Stimulated activated CD8-positive, alpha-beta memory T cell treated with anti-CD3 and anti-CD28 coated beads, Interleukin-7, amount 100 ng/mL, for 4 hours (primary cell): ENCODE measurements around the gene OR5AS1.
"Not testable (repeated sequence)": the region's sequence is repeated elsewhere in the genome, so short reads cannot be mapped to it uniquely, and the experiment has no call there.

Source experiments
- DNase-seq, 2 donors: peaks; one replicate each; pipeline ENCODE4 v3.0.0-alpha.2; 2020; ENCODE audit warnings: low read depth in 2 of 2

OR5AS1 gene

DNA sequence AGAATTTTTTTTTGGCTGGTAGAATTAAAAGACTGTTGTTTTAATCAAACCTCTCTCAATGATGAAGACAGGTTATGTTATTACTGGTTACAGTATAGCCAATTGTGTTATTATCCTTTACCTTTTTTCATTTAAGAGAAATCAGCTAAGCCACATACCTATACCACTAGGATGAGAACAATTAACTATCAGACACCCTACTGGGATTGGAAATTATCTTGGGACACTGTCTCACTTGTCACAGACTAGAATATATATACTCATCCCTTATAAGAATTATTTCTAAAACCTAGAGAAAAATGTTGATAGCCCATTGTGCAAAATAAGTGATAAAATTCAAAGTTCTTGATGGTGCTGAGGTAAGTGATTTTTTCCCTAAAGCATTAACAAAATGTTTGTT, at the start of gene OR5AS1:
TSS of gene OR5AS1 (plus strand) at position 301 of the 400 bp plus-strand sequence. CDS start 2,765 bp downstream, outside the sequence.
- no peak for DNase-seq

DNA sequence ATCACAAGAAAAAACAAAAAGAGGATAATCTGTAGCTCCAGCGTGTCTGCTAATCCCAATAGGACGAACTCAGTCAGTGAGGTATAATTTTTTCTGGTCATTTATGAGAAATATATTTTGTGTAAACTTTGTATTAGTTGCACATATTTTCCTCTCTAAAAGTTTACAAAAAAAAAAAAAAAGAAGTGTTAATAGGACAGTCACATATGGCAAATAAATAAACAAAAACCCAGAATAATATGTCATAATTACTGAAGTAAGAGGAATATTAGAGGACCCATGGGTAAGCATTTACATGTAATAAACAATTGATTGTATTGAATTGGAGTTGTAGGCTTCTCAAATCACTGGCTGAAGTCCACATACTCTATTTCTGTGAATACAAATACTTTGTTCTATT, 32.9 kb upstream of the OR5AS1 start, which contains the start of gene OR5F1:
TSS of gene OR5F1 (minus strand) at position 101 of the 400 bp plus-strand sequence. CDS start at position 101, 0 bp downstream.
- no peak for DNase-seq

DNA sequence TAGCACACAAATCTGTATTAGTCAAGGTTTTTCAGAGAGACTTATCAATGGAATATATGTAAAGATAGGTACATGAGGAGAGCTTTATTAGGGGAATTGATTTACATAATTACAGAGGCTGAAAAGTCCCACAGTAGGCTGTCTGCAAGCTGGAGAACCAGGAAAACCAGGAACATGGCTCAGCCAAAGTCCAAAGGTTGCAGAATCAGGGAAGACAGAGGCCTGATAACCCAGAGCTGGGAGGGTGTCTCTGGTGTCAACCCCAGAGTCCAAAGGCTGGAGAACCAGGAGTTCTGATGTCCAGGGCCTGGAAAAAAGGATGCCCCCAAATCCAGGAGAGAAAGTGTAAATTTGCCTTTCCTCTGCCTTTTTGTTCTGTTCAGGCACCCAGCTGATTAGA, 16.7 kb upstream of the OR5AS1 start:
- DNase-seq: no peak

DNA sequence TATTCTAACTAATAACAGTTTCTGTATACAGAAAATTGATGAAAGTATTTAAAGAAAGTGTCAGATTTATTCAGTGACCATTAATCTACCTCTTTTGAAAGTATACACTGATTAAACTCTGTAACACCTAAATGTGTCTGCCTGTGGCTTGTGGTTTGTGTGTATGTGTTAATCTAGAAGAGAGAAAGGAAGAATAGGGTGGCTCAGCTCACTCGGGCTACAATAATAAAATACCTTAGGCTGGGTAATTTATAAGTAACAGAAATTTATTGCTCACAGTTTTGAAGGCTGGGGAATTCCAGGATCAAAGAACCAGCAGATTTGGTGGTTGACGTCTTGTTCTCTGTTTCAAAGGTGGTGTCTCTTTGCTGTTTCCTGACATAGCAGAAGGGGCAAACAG, 13.6 kb upstream of the OR5AS1 start:
- no peak for DNase-seq

DNA sequence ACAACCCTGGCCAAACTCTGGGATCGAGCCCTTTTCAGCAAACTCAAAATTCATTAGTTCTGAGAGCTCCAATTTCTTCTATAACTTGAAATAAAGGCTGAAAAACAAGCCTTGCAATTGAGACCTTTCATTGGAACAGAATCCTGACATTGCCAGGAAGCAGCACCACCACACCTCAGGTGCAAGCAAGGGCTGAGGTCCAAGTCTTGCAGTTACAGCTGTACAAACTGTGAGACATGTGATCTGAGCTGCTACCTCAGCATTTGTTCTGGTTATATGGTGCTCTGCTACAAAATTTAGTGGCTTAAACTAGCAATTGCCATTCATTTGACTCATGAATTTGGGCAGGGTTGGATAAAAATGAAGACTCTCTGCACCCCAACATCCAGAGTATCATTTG, 18.1 kb downstream of the OR5AS1 start:
- DNase-seq: no peak

DNA sequence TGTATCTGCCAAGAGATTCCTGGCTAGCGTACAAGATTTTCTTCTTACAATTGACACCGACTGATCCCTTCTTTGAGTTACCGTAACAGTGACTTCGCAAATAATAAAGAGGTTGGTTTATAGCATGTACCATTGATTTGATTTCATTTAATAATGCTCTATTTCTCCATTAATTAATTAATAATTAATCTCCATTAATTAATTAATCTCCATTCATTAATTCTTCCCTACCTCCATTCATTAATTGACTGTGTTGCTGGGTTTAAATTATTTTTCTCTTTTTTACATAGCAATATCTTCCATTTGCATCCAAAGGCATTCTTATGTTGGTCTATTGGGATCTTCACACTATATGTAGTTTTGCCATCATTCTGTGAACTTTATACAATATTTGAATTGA, 21.0 kb downstream of the OR5AS1 start:
- no peak for DNase-seq

DNA sequence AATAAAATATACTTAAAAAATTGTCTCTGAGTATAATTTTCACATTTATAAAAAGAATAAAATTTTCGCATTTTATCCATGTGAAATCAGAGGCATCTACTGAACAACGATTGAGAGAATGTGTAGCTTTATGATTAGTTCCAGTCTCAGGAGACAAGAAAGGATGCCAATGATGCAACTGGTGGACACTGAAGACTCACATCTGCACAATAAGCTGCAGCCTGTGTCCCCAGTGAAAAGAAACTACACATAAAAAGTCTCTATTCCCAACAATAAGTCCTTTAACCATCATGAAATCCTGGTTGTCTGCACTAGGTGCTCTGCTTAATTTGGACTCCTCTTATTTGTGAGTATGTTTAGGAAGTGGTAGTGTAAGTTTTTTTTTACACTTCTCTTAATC, 22.0 kb downstream of the OR5AS1 start:
- DNase-seq: no peak

DNA sequence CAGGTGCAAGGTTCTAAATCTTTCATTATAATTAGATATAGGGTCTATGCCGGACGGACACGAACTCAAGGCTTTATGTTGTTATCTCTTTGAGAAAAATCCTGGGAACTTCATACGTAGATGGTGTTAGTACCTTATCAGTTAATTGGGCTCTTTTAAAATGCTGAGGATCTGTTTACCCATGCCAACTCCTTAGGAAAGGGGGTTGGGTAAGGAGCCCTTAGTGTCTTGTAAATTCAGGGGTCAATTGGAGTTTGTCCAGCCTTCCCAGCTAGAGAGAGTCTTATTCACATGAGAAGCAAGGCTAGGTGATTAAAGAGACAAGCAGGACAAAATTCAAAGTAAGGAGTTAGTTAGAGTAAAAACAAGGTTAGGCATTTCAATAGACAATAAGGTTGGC, 28.9 kb downstream of the OR5AS1 start:
- DNase-seq: not testable (repeated sequence)

DNA sequence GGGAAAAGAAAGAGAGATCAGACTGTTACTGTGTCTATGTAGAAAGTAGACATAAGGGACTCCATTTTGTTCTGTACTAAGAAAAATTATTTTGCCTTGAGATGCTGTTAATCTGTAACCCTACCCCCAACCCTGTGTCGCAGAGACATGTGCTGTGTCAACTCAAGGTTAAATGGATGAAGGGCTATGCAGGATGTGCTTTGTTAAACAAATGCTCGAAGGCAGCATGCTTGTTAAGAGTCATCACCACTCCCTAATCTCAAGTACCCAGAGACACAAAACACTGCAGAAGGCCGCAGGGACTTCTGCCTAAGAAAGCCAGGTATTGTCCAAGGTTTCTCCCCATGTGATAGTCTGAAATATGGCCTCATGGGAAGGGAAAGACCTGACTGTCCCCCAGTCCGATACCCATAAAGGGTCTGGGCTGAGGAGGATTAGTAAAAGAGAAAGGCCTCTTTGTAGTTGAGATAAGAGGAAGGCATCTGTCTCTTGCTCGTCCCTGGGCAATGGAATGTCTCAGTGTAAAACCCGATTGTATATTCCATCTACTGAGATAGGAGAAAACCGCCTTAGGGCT, 30.3 kb downstream of the OR5AS1 start:
- DNase-seq: not testable (repeated sequence)

DNA sequence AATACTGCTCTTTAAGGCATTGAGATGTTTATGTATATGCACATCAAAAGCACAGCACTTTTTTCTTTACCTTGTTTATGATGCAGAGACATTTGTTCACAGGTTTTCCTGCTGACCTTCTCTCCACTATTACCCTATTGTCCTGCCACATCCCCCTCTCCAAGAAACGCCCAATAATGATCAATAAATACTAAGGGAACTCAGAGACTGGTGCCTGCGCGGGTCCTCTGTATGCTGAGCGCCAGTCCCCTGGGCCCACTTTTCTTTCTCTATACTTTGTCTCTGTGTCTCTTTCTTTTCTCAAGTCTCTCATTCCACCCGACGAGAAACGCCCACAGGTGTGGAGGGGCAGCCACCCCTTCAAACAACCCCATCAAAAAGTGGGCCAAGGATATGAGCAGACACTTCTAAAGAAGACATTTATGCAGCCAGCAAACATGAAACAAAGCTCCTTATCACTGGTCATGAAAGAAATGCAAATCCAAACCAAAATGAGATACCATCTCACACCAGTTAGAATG, 30.9 kb downstream of the OR5AS1 start:
- DNase-seq: not testable (repeated sequence)

DNA sequence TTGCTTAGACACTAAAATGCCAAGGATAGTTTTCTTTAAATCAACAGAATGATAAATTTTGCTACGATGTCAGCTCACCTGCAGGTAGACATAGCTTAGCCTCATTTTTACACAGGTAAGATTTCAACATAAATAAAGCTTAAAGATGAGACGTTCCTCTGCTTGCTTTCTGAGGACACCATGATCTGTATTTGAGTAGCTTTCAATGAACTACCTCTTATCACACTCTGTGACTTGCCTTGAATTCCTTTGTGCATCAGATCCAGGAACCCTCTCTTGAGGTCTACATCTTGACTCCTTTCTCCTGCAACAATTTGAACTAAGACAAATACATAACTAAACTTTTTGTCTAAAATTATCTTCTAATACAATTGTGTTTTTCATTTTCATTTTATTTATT, 39.5 kb downstream of the OR5AS1 start:
- no peak for DNase-seq
